Peyer's patch (tissue), 4 donors: ENCODE results near the gene ZNF217.
"Not testable (repeated sequence)": the region's sequence is repeated elsewhere in the genome, so short reads cannot be mapped to it uniquely, and the experiment has no call there.

ENCODE experiments used
- POLR2A ChIP-seq, 2 donors: fragments of 450-650 bp; IDR thresholded peaks; one replicate each; pipeline ENCODE4 v1.5.1; 2017; ENCODE audit warnings: antibody characterized with exemption in 2 of 2, mild to moderate bottlenecking in 2 of 2, moderate library complexity in 2 of 2
- TF ChIP-seq, protein P1 (sequence below), 6 experiments: fragments of 450-650 bp in 4 of 6; fragments of 200-600 bp in 2 of 6; sonication (generic) in 1 of 6; IDR thresholded peaks; one replicate each; pipeline ENCODE4 v1.5.1; 2017 to 2019; ENCODE audit warnings: antibody characterized with exemption in 6 of 6, mild to moderate bottlenecking in 3 of 6, moderate library complexity in 1 of 6

DNA sequence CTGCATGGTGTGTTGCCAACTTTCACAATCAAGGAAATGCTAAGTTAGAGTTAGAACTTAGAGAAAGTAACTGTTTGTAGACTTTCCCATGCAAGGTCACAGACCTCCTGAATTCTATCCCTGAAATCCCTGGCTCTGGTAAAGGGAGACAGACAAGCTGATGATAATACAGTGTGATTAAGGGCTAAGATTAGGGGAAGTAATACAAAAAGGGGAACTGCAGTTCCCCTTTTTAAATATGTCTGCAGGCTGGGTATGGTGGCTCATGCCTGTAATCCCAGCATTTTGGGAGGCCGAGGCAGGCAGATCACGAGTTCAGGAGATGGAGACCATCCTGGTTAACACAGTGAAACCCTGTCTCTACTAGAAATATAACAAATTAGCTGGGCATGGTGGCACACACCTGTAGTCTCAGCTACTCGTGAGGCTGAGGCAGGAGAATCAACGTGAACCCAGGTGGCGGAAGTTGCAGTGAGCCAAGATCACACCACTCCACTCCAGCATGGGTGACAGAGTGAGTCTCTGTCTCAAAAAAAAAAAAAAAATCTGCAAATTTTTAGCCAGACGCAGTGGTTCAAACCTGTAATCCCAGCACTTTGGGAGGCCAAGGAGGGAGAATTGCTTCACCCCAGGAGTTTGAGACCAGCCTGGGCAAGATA lies 60.9 kb downstream of the ZNF217 start:
- TF ChIP-seq, protein P1, sequence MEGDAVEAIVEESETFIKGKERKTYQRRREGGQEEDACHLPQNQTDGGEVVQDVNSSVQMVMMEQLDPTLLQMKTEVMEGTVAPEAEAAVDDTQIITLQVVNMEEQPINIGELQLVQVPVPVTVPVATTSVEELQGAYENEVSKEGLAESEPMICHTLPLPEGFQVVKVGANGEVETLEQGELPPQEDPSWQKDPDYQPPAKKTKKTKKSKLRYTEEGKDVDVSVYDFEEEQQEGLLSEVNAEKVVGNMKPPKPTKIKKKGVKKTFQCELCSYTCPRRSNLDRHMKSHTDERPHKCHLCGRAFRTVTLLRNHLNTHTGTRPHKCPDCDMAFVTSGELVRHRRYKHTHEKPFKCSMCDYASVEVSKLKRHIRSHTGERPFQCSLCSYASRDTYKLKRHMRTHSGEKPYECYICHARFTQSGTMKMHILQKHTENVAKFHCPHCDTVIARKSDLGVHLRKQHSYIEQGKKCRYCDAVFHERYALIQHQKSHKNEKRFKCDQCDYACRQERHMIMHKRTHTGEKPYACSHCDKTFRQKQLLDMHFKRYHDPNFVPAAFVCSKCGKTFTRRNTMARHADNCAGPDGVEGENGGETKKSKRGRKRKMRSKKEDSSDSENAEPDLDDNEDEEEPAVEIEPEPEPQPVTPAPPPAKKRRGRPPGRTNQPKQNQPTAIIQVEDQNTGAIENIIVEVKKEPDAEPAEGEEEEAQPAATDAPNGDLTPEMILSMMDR (IDR thresholded peaks at IDR 0.05) = not testable (repeated sequence)
- TF ChIP-seq POLR2A (IDR thresholded peaks at IDR 0.05) = not testable (repeated sequence)
